Gastroesophageal sphincter (tissue), 3 donors: Measurements from ENCODE around the gene SLC35F3.

Experiments
- EP300 ChIP-seq: sonication (generic); formaldehyde crosslinking; IDR thresholded peaks from one replicate; pipeline ENCODE4 v1.6.1; 2017; ENCODE audit warnings: antibody characterized with exemption, mild to moderate bottlenecking
- POLR2A ChIP-seq, 2 donors: fragments of 450-650 bp; IDR thresholded peaks; one replicate each; pipeline ENCODE4 v1.6.1; 2017; ENCODE audit warnings: antibody characterized with exemption in 2 of 2, mild to moderate bottlenecking in 2 of 2, moderate library complexity in 1 of 2
- POLR2AphosphoS5 ChIP-seq: sonication (generic); formaldehyde crosslinking; IDR thresholded peaks from one replicate; pipeline ENCODE4 v1.6.1; 2017; ENCODE audit warnings: antibody characterized with exemption
- TF ChIP-seq, protein P1 (sequence below), 4 experiments: fragments of 200-600 bp in 2 of 4; fragments of 450-650 bp in 2 of 4; sonication (generic) in 1 of 4; IDR thresholded peaks; one replicate each; pipeline ENCODE4 v1.5.1; 2017 to 2019; ENCODE audit warnings: antibody characterized with exemption in 4 of 4, mild to moderate bottlenecking in 2 of 4, moderate library complexity in 2 of 4

DNA sequence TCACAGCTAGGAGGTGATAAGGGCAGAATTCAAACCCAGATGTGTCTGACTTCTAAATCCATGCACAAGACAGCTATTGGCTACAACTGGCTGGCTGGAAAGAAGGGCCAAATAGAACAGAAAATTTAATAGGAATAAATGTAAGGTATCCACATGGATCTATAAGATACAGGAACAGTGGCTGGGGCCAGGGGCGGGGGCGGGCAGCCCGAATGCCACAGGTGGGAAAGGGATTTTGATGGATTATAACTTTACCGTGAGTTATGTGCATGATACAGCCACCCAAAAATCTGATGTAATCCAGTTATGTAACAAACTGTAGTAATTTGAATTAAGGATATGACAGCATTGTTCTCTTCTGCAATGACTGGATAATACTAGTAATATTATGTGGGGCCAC is 381.7 kb downstream of the SLC35F3 start:
- TF ChIP-seq, protein P1, sequence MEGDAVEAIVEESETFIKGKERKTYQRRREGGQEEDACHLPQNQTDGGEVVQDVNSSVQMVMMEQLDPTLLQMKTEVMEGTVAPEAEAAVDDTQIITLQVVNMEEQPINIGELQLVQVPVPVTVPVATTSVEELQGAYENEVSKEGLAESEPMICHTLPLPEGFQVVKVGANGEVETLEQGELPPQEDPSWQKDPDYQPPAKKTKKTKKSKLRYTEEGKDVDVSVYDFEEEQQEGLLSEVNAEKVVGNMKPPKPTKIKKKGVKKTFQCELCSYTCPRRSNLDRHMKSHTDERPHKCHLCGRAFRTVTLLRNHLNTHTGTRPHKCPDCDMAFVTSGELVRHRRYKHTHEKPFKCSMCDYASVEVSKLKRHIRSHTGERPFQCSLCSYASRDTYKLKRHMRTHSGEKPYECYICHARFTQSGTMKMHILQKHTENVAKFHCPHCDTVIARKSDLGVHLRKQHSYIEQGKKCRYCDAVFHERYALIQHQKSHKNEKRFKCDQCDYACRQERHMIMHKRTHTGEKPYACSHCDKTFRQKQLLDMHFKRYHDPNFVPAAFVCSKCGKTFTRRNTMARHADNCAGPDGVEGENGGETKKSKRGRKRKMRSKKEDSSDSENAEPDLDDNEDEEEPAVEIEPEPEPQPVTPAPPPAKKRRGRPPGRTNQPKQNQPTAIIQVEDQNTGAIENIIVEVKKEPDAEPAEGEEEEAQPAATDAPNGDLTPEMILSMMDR (IDR thresholded peaks at IDR 0.05): no peak
- TF ChIP-seq POLR2AphosphoS5: no peak
- no peak for TF ChIP-seq POLR2A (IDR thresholded peaks at IDR 0.05)
- TF ChIP-seq EP300: no peak
